Left lung (tissue), 14 donors: Measurements from ENCODE around the gene MMADHC. TPM values are rescaled to one million over a fixed set of nuclear protein-coding genes. Genes with fewer than 3 reads are reported as not detected.
A peak's percentile ranks its signal among the peaks of the same experiment; 100 is the strongest.

Source experiments
- ATAC-seq: fragments of 200-7000 bp; cut with Tn5 transposase; one replicate; pipeline ENCODE4 v1.9.1; 2020; ENCODE audit warnings: moderate library complexity
- DNase-seq, 4 donors: peaks; one replicate each; pipeline ENCODE4 v3.0.0-alpha.2; 2013 to 2020
- H3K27ac ChIP-seq, 2 donors: fragments of 200-600 bp; sonication (generic) in 1 of 2; one replicate each; pipeline versions ENCODE4 v1.5.0 to v1.8.0; 2020 to 2021
- H3K27me3 ChIP-seq, 2 donors: fragments of 200-600 bp; sonication (generic) in 1 of 2; one replicate each; pipeline versions ENCODE4 v1.5.0 to v1.8.0; 2020 to 2021
- H3K36me3 ChIP-seq, 2 donors: fragments of 200-600 bp; sonication (generic) in 1 of 2; one replicate each; pipeline versions ENCODE4 v1.5.0 to v1.8.0; 2020 to 2021
- H3K4me1 ChIP-seq, 2 donors: fragments of 200-600 bp; one replicate each; pipeline ENCODE4 v1.8.0; 2021
- H3K4me3 ChIP-seq, 2 donors: fragments of 200-600 bp; sonication (generic) in 1 of 2; one replicate each; pipeline versions ENCODE4 v1.5.0 to v1.8.0; 2020 to 2021; ENCODE audit warnings: mild to moderate bottlenecking in 1 of 2
- H3K9me3 ChIP-seq, 2 donors: fragments of 200-600 bp; sonication (generic) in 1 of 2; one replicate each; pipeline versions ENCODE4 v1.5.0 to v1.8.0; 2020 to 2021
- CTCF ChIP-seq, 2 donors: fragments of 200-600 bp; sonication (generic) in 1 of 2; IDR thresholded peaks; one replicate each; pipeline versions ENCODE4 v1.5.0 to v1.8.0; 2021; ENCODE audit warnings: antibody characterized with exemption in 2 of 2
- intact Hi-C, 2 donors: fragments of 100-400 bp; cut with DNase I; formaldehyde crosslinking; loops; one replicate each; pipeline versions ENCODE4 v1.11.2 to v1.14.2; 2022
- long read RNA-seq, 12 donors: library from polyadenylated mRNA in 2 of 12; unstranded in 2 of 12; transcript quantifications; one replicate each; pipeline ENCODE4 v2.0.0 and lab custom pipeline, GENCODE V29; 2019 to 2026
- polyA plus RNA-seq, 6 donors: library from polyadenylated mRNA; unstranded; fragments of 120-200 nt; gene quantifications; one replicate each; pipeline ENCODE4 v1.2.1, GENCODE V29; 2013; ENCODE audit not compliant: insufficient read length in 6 of 6
- total RNA-seq, 2 donors: library from RNA; stranded (reverse); fragmentation: NEBNext Ultra II Directional; extraction: Animal tissue kit (Norgen Biotek cat#: 25700); gene quantifications; one replicate each; pipeline ENCODE4 v1.2.1, GENCODE V29; 2021
- donor health status: DM: no; HTN: yes; CAD: no.
- donor health status: DM: no; HTN: no; CAD: no.

The MMADHC gene
- total RNA-seq (10 to 100 TPM; 80.1 to 90.2 TPM), polyA plus RNA-seq (100 to 1,000 TPM; 103 to 131 (median 119) TPM)
- long read RNA-seq, donor 1, transcript MMADHC-203 (7 exons, 1,726 nt), result minor isoform, 6 of 85 reads
- long read RNA-seq, donor 1, transcript MMADHC-201 (8 exons, 1,436 nt), result major isoform, 49 of 85 reads
- long read RNA-seq, donor 1, partial matches to known transcripts, result 30 of 85 reads
- long read RNA-seq, donor 1, other reads (novel, unspliced or antisense), result 0 of 85 reads
- long read RNA-seq, donor 2, transcript MMADHC-201 (8 exons, 1,436 nt), result major isoform, 44 of 61 reads
- long read RNA-seq, donor 2, partial matches to known transcripts, result 14 of 61 reads
- long read RNA-seq, donor 2, other reads (novel, unspliced or antisense), result 0 of 61 reads
- long read RNA-seq, donor 3, transcript MMADHC-203 (7 exons, 1,726 nt), result minor isoform, 6 of 52 reads
- long read RNA-seq, donor 3, transcript MMADHC-201 (8 exons, 1,436 nt), result major isoform, 41 of 52 reads
- long read RNA-seq, donor 3, partial matches to known transcripts, result 5 of 52 reads
- long read RNA-seq, donor 3, other reads (novel, unspliced or antisense), result 0 of 52 reads
- long read RNA-seq, donor 4, transcript MMADHC-201 (8 exons, 1,436 nt), result major isoform, 59 of 73 reads
- long read RNA-seq, donor 4, partial matches to known transcripts, result 9 of 73 reads
- long read RNA-seq, donor 4, other reads (novel, unspliced or antisense), result 1 of 73 reads
- long read RNA-seq, donor 5, transcript MMADHC-201 (8 exons, 1,436 nt), result major isoform, 54 of 60 reads
- long read RNA-seq, donor 5, partial matches to known transcripts, result 5 of 60 reads
- long read RNA-seq, donor 5, other reads (novel, unspliced or antisense), result 0 of 60 reads
- long read RNA-seq, donor 6, transcript MMADHC-201 (8 exons, 1,436 nt), result major isoform, 54 of 65 reads
- long read RNA-seq, donor 6, transcript MMADHC-203 (7 exons, 1,726 nt), result minor isoform, 5 of 65 reads
- long read RNA-seq, donor 6, partial matches to known transcripts, result 6 of 65 reads
- long read RNA-seq, donor 6, other reads (novel, unspliced or antisense), result 0 of 65 reads
- long read RNA-seq, donor 7, transcript MMADHC-201 (8 exons, 1,436 nt), result major isoform, 34 of 36 reads
- long read RNA-seq, donor 7, partial matches to known transcripts, result 0 of 36 reads
- long read RNA-seq, donor 7, other reads (novel, unspliced or antisense), result 0 of 36 reads
- long read RNA-seq, donor 8, transcript MMADHC-201 (8 exons, 1,436 nt), result major isoform, 34 of 34 reads
- long read RNA-seq, donor 8, partial matches to known transcripts, result 0 of 34 reads
- long read RNA-seq, donor 8, other reads (novel, unspliced or antisense), result 0 of 34 reads
- long read RNA-seq, donor 9, result 0 reads
- long read RNA-seq, donor 10, transcript MMADHC-201 (8 exons, 1,436 nt), result major isoform, 39 of 44 reads
- long read RNA-seq, donor 10, partial matches to known transcripts, result 1 of 44 reads
- long read RNA-seq, donor 10, other reads (novel, unspliced or antisense), result 2 of 44 reads
- long read RNA-seq, donor 11, transcript MMADHC-201 (8 exons, 1,436 nt), result major isoform, 28 of 39 reads
- long read RNA-seq, donor 11, partial matches to known transcripts, result 11 of 39 reads
- long read RNA-seq, donor 11, other reads (novel, unspliced or antisense), result 0 of 39 reads
- long read RNA-seq, donor 12, transcript MMADHC-201 (8 exons, 1,436 nt), result major isoform, 43 of 43 reads
- long read RNA-seq, donor 12, partial matches to known transcripts, result 0 of 43 reads
- long read RNA-seq, donor 12, other reads (novel, unspliced or antisense), result 0 of 43 reads

- no peak for TF ChIP-seq CTCF (IDR thresholded peaks at IDR 0.05)
- DNase-seq, result peak; percentile 90 to 98 (median 96)
- ATAC-seq, result peak; percentile 98
- Histone ChIP-seq H3K36me3 (peaks cover 0 to 15% of the 10 kb centered on the region in 2 donors), H3K9me3 (no peaks in the 10 kb centered on the region), H3K27ac (peak within 1 kb of the TSS; percentile 98), H3K4me3 (peak within 1 kb of the TSS; percentile 69 to 75), H3K4me1 (peaks cover 7 to 41% of the 10 kb centered on the region in 2 donors), H3K27me3 (no peaks in the 10 kb centered on the region)
- intact Hi-C loops, result no loop called here
These were observed at the start of gene MMADHC for GRCh38 chr2:149587220-149587949. Gene MMADHC (minus strand): TSS chr2:149587775. CDS start chr2:149587097, 678 bp downstream.

GRCh38 chr2:149634103-149634502 is 46.5 kb upstream of the MMADHC start:
- DNase-seq (no peak), ATAC-seq (no peak)
- H3K27ac ChIP-seq, result no peak overlapping the region
- intact Hi-C loops, result no loop called here
- TF ChIP-seq CTCF (IDR thresholded peaks at IDR 0.05), result no peak
- no peak overlapping the region for H3K4me3 ChIP-seq
- no peaks in the 10 kb centered on the region for H3K36me3 ChIP-seq
- no peaks in the 10 kb centered on the region for H3K4me1 ChIP-seq
- peaks cover 0 to 3% of the 10 kb centered on the region in 2 donors for H3K9me3 ChIP-seq
- no peaks in the 10 kb centered on the region for H3K27me3 ChIP-seq

- no peaks in the 10 kb centered on the region for H3K36me3 ChIP-seq
- H3K4me1 ChIP-seq, result no peaks in the 10 kb centered on the region
- no peak for DNase-seq
- no peak overlapping the region for H3K27ac ChIP-seq
- H3K27me3 ChIP-seq, result no peaks in the 10 kb centered on the region
- ATAC-seq, result no peak
- intact Hi-C loops, result no loop called here
- no peaks in the 10 kb centered on the region for H3K9me3 ChIP-seq
- no peak overlapping the region for H3K4me3 ChIP-seq
- no peak for TF ChIP-seq CTCF (IDR thresholded peaks at IDR 0.05)
These were observed 42.9 kb upstream of the MMADHC start for GRCh38 chr2:149630445-149630844.

- H3K27ac ChIP-seq, result no peak overlapping the region
- no peaks in the 10 kb centered on the region for H3K36me3 ChIP-seq
- H3K4me3 ChIP-seq, result no peak overlapping the region
- ATAC-seq, result peak; percentile 25
- intact Hi-C loops, result no loop called here
- TF ChIP-seq CTCF (IDR thresholded peaks at IDR 0.05), result no peak
- no peaks in the 10 kb centered on the region for H3K4me1 ChIP-seq
- DNase-seq, result peak in 2 of 4 donors; percentile 63 to 69
- no peaks in the 10 kb centered on the region for H3K27me3 ChIP-seq
- no peaks in the 10 kb centered on the region for H3K9me3 ChIP-seq
These were observed 41.5 kb upstream of the MMADHC start for GRCh38 chr2:149629026-149629425.
